HG03575 (cell line): ENCODE measurements around the gene SBK3.
"Not testable (repeated sequence)": the region's sequence is repeated elsewhere in the genome, so short reads cannot be mapped to it uniquely, and the experiment has no call there.

Source experiments
- ATAC-seq: cut with Tn5 transposase; IDR thresholded peaks from one replicate; pipeline ENCODE4 v1.9.1; 2021; ENCODE audit not compliant: unreplicated experiment, insufficient number of reproducible peaks, low FRiP score; ENCODE audit errors: extremely low read depth

The SBK3 gene

DNA sequence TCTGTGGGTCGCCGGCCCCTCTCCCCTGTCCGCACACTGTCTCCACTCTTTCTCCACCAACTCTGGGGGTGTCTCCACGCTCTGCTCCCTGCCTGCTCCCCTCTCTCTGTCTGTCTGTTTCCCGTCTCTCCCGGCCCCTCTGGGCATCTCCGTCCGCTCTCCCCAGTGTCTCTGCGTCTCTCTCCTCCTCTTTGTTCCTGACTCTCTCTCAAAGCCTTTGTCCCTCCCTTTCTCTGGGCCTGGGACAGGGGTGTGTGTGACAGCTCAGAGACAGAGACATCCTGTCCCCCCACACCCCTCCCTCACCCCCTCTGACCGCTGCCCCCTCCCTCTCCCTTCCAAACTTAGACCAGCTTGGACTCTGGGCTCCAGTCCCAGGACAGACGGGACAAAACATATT, 668 bp upstream of the SBK3 start:
- no peak for ATAC-seq

DNA sequence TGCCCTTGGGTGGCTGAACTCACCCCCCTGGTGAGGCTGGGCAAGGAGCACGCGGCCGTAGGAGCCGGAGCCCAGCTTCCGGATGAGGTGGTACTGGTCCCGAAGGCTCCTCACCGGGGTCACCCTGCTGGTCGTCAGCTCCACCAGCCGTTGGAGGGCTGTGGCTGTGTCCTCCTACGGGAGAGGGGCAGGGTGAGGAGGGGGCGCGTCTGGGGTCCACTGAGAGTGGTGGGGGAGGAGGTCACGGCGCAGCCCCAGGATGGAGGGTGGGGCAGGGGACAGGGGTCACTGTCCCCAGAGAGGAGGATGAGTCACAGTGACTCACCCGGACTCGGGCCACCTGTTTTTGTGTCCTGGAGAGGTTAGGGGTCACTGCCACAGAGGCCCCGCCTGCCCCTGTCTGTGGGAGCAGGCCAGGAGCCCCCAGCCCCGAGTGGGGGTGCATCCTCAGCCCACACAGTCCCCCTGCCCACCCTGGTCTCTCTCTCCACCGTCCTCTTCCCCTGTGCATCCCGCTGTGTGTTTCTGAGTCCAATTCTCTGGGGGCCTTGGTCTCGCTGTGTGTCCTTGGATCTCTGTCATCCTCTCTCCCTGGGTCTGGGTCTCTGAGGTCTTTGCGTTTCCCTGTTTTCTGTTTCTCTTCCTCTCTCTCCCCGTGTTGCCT, 435 bp downstream of the SBK3 start:
- ATAC-seq, result no peak

DNA sequence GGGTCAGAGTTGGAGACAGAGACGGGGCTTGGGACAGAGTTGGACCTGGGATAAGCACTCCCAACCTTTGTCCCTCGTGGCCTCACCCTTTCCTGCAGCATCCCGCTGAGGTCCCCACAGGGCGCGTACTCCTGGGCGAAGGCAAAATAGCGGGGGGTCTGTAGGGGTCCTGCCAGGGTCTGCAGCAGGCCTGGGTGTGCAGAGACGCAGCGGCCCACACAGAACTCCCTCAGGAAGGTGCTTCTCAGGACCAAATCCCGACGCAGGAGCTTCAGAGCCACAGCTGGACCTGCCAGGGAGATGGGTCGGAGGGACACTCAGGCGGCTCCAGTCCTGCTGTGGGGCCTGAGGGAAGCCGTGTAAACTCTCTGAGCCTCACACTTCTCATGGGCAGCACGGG, 1.3 kb downstream of the SBK3 start:
- ATAC-seq, result no peak

DNA sequence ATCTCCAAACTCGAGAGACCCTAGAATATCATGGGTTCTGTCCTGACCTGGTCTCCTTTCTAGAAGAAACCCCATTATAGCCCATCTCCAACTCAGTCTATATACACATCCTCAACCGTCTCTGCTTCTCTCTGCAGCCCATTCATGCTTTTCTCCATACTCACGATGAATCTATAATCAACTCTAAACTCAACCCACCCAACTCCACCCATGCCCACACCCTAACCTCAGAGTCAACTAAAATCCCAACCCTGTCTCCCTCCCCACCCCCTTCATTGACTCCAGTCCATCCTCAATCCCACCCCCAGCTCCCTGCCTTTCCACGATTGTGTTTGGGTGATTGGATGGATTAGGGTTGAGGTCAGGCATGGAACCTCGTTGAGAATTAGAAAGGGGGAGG, 1.8 kb downstream of the SBK3 start:
- no peak for ATAC-seq

DNA sequence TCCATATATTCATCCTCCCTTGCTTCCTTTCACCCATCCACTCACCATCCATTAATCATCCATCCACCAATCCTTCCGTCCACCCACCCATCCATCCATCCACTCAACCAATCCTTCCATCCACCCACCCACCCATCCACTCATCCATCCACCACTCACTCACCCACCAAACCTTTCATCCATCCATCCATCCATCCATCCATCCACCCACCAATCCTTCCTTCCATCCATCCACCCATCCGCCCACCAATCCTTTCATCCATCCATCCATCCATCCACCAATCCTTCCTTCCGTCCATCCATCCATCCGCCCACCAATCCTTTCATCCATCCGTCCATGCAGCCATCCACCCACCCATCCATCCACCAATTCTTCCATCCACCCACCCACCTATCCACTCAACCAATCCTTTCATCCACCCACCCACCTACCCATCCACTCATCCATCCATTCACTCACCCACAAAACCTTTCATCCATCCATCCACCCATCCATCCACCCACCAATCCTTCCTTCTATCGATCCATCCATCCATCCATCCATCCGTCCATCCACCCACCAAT, 3.0 kb downstream of the SBK3 start:
- ATAC-seq, result no peak

GRCh38 chr19:55541091-55541490, 4.3 kb downstream of the SBK3 start:
- ATAC-seq, result no peak

DNA sequence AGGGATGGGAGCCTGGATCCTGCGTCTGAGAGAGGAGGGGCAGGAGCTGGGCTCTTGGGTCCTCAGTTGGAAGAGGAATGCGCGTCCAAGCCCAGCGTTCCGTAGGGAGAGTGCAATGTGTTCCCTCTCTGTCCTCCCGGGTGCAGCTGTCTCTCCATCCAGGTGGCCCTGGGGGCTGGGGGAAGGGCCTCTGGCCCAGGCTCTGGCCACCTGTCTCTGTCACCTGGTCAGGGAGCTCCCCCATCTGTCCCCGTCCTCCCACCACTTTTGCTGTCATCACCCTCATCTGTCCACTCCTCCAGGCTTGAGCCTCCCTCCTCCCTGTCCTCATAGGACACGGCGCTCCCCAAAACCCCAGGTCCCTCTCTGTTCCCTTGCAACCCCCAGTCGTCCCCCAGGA, 4.7 kb downstream of the SBK3 start:
- ATAC-seq, result no peak

DNA sequence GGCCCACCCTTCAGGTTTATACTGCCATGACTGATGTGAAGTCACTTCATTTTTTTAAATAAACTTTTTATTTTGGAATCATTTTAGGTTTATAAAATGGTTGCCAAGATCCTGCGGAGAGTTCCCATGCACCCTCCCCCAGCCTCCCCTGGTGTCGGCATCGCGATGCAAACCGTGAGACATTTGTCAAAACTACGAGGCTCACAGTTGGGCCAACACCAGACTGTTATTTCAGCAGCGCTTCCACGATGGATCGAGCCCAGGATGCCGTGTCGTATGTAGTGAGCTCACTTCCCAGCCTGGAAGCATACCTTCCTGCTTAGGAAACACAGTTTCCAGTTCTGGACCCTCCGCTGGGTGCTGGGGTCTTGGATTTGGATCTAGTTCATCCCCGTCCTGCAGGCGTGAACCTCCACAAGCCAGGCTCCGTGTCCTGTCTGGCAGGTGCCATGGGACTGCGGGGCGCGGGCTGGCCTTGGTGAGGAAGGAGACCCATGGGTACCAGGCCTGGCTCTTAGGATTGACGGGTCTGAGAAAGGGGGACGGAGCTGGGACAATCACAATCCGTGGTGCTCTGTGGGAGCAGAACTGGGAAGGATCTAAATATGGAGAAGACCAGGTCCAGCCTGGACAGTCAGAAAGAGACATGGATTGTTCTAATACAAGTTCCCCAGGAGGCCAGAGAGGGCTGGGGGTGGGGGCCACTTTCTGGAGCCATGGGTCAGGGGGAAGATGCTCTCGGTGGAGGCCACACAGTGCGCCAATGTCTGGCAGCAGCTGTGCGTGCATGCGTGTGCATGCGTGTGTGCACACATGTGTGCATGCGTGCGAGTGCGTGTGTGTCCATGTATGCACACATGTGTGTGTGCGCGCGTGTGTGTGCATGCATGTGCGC, 6.0 kb downstream of the SBK3 start:
- no peak for ATAC-seq

GRCh38 chr19:55538132-55538531, 7.2 kb downstream of the SBK3 start:
- ATAC-seq, result no peak

GRCh38 chr19:55537741-55538111, 7.6 kb downstream of the SBK3 start:
- ATAC-seq, result no peak

DNA sequence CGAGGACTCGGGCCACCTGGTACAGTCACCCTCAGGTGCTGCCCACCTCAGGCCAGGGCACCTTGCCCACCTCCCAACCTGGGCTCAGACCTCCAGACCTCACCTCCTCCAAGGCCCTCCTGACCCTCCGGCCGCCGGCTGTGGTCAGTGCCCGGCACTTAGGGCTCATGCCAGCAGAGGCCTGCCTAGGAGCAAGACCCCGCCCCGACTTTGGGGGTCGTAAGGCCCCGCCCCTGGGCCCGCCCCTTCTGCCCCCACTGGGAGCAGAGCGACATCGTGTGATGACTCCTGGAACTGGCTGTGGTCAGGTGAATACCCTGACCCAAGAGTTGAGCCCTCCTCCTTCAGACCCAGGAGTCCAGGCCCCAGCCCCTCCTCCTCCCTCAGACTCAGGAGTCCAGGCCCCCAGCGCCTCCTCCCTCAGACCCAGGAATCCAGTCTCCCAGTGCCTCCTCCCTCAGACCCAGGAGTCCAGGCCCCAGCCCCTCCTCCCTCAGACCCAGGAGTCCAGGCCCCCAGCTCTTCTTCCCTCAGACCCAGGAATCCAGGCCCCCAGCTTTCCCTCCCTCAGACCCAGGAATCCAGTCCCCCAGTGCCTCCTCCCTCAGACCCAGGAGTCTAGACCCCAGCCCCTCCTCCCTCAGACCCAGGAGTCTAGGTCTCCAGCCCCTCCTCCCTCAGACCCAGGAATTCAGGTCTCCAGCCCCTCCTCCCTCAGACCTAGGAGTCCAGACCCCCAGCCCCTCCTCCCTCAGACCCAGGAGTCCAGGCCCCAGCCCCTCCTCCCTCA, 8.2 kb downstream of the SBK3 start, which contains the start of gene SBK2:
Gene SBK2, minus strand, starts transcription at position 183 of the 790 bp plus-strand sequence. CDS start 839 bp downstream, outside the sequence.
- ATAC-seq, result no peak

GRCh38 chr19:55536366-55536765, 9.0 kb downstream of the SBK3 start:
- ATAC-seq, result no peak

- no peak for ATAC-seq
These were observed 9.4 kb downstream of the SBK3 start for GRCh38 chr19:55535965-55536350.

DNA sequence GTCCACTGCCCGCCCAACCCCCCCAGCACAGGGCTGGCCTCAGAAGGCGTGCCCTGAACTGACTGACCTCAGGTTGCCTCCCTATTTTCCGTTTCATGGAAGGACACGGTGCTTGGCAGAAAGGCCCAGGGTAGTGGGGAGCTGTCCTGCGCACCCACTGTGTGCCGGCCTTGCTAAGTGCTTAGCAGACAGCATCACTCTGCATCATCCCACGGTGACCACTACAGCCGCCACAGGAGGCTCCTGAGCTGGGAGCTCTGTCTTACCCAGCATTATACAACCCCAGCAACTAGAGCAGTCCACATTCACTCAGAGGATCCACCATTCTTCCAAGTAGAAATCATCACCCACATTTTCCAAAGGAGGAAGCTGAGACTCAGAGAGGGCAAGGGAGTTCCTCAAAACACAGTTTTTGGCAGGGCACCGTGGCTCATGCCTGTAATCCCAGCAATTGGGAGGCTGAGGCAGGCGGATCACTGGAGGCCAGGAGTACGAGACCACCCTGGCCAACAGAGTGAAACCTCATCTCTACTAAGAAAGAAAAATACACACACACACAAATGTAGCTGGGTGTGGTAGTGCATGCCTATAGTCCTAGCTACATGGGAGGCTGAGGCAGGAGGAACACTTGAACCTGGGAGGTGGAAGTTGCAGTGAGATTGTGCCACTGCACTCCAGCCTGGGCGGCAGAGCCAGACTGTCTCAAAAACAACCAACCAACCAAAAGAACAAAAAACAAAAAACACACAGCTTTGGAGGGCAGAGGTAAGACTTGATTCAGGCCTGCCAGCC, 10.0 kb downstream of the SBK3 start:
- no peak for ATAC-seq

- not testable (repeated sequence) for ATAC-seq
These were observed 11.1 kb downstream of the SBK3 start for GRCh38 chr19:55534280-55534679.

- no peak for ATAC-seq
These were observed 14.3 kb downstream of the SBK3 start for GRCh38 chr19:55530996-55531395.

- no peak for ATAC-seq
These were observed 15.6 kb downstream of the SBK3 start for GRCh38 chr19:55529636-55530234.
